ENCODE measurements around the gene ZNF219.

The ZNF219 gene

GRCh38 chr14:21061347-21061668 lies 37.1 kb downstream of the ZNF219 start:
- no peak overlapping the region for H3K4me3 ChIP-seq (ENCODE audit: low read depth, low read length)
- in situ Hi-C loops (cut with HindIII; ENCODE audit: low sequenced_read_pairs) = no loop called here
- DNase-seq (ENCODE audit: low read depth, low spot score) = no peak
- no peak for TF ChIP-seq CTCF (IDR thresholded peaks at IDR 0.05; ENCODE audit: low read depth, low read length)

- DNase-seq (ENCODE audit: low read depth, low spot score) = no peak
- in situ Hi-C loops (cut with HindIII; ENCODE audit: low sequenced_read_pairs) = no loop called here
- no peak for TF ChIP-seq CTCF (IDR thresholded peaks at IDR 0.05; ENCODE audit: low read depth, low read length)
- no peak overlapping the region for H3K4me3 ChIP-seq (ENCODE audit: low read depth, low read length)
Measured at GRCh38 chr14:21060614-21061346, 37.7 kb downstream of the ZNF219 start.

GRCh38 chr14:21059842-21060613 lies 38.4 kb downstream of the ZNF219 start:
- DNase-seq (ENCODE audit: low read depth, low spot score) = no peak
- H3K4me3 ChIP-seq (ENCODE audit: low read depth, low read length) = no peak overlapping the region
- TF ChIP-seq CTCF (IDR thresholded peaks at IDR 0.05; ENCODE audit: low read depth, low read length) = no peak
- in situ Hi-C loops (cut with HindIII; ENCODE audit: low sequenced_read_pairs) = no loop called here

GRCh38 chr14:21058903-21059302 lies 39.6 kb downstream of the ZNF219 start:
- TF ChIP-seq CTCF (IDR thresholded peaks at IDR 0.05; ENCODE audit: low read depth, low read length) = no peak
- in situ Hi-C loops (cut with HindIII; ENCODE audit: low sequenced_read_pairs) = no loop called here
- no peak for DNase-seq (ENCODE audit: low read depth, low spot score)

GRCh38 chr14:21057803-21058675 lies 40.4 kb downstream of the ZNF219 start, which contains the start of gene RNASE8:
TSS of gene RNASE8 (plus strand) at chr14:21057822. CDS start at chr14:21057893, 71 bp downstream.
- in situ Hi-C loops (cut with HindIII; ENCODE audit: low sequenced_read_pairs) = no loop called here
- DNase-seq (ENCODE audit: low read depth, low spot score) = no peak
- no peak for TF ChIP-seq CTCF (IDR thresholded peaks at IDR 0.05; ENCODE audit: low read depth, low read length)
- H3K4me3 ChIP-seq (ENCODE audit: low read depth, low read length) = no peak within 1 kb of the TSS

More at GRCh38 chr14:21058903-21059302, 39.6 kb downstream of the ZNF219 start:
- no peak overlapping the region for H3K4me3 ChIP-seq (ENCODE audit: low read depth, low read length)

- H3K4me3 ChIP-seq (ENCODE audit: low read depth, low read length) = no peak overlapping the region
- DNase-seq (ENCODE audit: low read depth, low spot score) = no peak
- no peak for TF ChIP-seq CTCF (IDR thresholded peaks at IDR 0.05; ENCODE audit: low read depth, low read length)
- in situ Hi-C loops (cut with HindIII; ENCODE audit: low sequenced_read_pairs) = no loop called here
Measured at GRCh38 chr14:21056520-21057163, 41.8 kb downstream of the ZNF219 start.

Measured in astrocyte of the spinal cord (primary cell).